ENCODE results near the gene RND1. TPM values are rescaled to one million over a fixed set of nuclear protein-coding genes. Genes with fewer than 3 reads are reported as not detected.
A peak's percentile ranks its signal among the peaks of the same experiment; 100 is the strongest.

RND1 gene
- total and polyA plus RNA-seq, 2 of the 13 experiments (the other 11 are each of a cell fraction or from before 2014, with no cell fraction given) = 1.8 to 1.9 TPM

DNA sequence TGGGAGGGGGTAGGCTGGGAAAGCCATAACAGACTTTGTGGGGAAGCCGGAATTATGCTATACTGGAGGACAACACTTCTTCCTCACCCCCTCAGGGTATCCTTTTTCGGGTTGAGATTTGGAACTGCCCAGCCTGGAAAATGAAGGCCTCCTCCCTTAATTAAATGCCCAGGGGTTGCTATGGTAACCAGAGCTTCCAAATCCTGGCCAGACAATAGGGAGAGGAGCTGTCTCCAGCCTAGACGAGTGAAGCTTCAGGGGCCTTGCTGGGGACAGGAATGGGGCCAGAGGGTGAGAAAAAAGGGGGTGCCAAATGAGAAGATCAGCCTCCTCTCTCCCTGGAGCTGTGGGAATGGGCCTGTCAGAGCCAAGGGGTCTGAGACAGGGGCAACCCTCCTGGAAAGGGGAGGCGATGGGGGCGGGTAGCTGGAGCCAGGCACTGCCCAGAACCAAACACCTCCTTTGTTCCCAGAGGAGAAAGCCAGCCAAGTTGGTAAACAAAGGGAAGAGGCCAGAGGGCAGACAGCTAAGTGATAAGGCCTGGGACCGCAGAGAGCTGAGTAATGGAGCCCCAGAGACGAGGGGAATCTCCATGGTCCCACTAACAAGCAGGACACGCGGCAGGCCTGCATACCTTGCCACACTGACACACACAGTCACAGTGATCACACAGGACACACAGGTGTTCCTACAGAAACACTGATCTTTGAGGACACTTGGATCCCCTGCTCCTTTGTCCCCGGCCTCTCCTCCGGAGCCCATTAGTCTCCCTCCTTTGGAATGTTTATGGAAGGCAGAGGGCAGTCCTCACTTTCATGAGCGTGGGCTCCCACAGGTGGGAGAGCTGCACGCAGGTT lies 17.9 kb upstream of the RND1 start (continued):
- TF ChIP-seq KDM5A (IDR thresholded peaks at IDR 0.05; ENCODE audit: borderline replicate concordance, low read length) = no peak
- TF ChIP-seq KLF9 (CRISPR knock-in tag; IDR thresholded peaks at IDR 0.05; ENCODE audit: low read depth) = no peak
- TF ChIP-seq SMAD3 (CRISPR knock-in tag; IDR thresholded peaks at IDR 0.05) = no peak
- peak; percentile 59; the same call in 1 of the 2 replicates for TF ChIP-seq PHF21A (CRISPR knock-in tag; IDR thresholded peaks at IDR 0.05)
- no peak for TF ChIP-seq SYNCRIP (IDR thresholded peaks at IDR 0.05; ENCODE audit: insufficient read depth, low read depth, low read length)
- TF ChIP-seq MXI1 (IDR thresholded peaks at IDR 0.05; ENCODE audit: borderline replicate concordance, low read depth, low read length) = no peak
- TF ChIP-seq PHB2 (IDR thresholded peaks at IDR 0.05; ENCODE audit: partially characterized antibody) = no peak
- TF ChIP-seq ARNT (IDR thresholded peaks at IDR 0.05) = no peak
- TF ChIP-seq MED8 (CRISPR knock-in tag; IDR thresholded peaks at IDR 0.05; ENCODE audit: insufficient replicate concordance) = no peak
- TF ChIP-seq ZNF234 (CRISPR knock-in tag; conservative IDR thresholded peaks at IDR 0.05) = no peak
- no peak; the same call in 1 of the 2 replicates for TF ChIP-seq NCOR1 (IDR thresholded peaks at IDR 0.05; ENCODE audit: borderline replicate concordance, low read length)
- TF ChIP-seq GZF1 (CRISPR knock-in tag; IDR thresholded peaks at IDR 0.05) = peak; percentile 31; the same call in 1 of the 2 replicates
- TF ChIP-seq NCOA2 (CRISPR knock-in tag; IDR thresholded peaks at IDR 0.05) = peak; percentile 53
- TF ChIP-seq CCDC6 (CRISPR knock-in tag; IDR thresholded peaks at IDR 0.05) = no peak
- TF ChIP-seq, protein P1, sequence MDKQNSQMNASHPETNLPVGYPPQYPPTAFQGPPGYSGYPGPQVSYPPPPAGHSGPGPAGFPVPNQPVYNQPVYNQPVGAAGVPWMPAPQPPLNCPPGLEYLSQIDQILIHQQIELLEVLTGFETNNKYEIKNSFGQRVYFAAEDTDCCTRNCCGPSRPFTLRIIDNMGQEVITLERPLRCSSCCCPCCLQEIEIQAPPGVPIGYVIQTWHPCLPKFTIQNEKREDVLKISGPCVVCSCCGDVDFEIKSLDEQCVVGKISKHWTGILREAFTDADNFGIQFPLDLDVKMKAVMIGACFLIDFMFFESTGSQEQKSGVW (CRISPR knock-in tag; IDR thresholded peaks at IDR 0.05; ENCODE audit: borderline replicate concordance) = no peak
- TF ChIP-seq, protein P2, sequence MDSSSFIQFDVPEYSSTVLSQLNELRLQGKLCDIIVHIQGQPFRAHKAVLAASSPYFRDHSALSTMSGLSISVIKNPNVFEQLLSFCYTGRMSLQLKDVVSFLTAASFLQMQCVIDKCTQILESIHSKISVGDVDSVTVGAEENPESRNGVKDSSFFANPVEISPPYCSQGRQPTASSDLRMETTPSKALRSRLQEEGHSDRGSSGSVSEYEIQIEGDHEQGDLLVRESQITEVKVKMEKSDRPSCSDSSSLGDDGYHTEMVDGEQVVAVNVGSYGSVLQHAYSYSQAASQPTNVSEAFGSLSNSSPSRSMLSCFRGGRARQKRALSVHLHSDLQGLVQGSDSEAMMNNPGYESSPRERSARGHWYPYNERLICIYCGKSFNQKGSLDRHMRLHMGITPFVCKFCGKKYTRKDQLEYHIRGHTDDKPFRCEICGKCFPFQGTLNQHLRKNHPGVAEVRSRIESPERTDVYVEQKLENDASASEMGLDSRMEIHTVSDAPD (CRISPR knock-in tag; IDR thresholded peaks at IDR 0.05) = 0 out of 2 replicates have a peak, but pooled peaks have one; percentile 20
- TF ChIP-seq RAD21 (CRISPR knock-in tag; IDR thresholded peaks at IDR 0.05) = no peak
- no peak for TF ChIP-seq ZNF766 (CRISPR knock-in tag; IDR thresholded peaks at IDR 0.05; ENCODE audit: borderline replicate concordance)
- no peak for TF ChIP-seq WIZ (CRISPR knock-in tag; IDR thresholded peaks at IDR 0.05)
- TF ChIP-seq MAFF (IDR thresholded peaks at IDR 0.05; ENCODE audit: low read depth, low read length) = no peak
- TF ChIP-seq, protein P3, sequence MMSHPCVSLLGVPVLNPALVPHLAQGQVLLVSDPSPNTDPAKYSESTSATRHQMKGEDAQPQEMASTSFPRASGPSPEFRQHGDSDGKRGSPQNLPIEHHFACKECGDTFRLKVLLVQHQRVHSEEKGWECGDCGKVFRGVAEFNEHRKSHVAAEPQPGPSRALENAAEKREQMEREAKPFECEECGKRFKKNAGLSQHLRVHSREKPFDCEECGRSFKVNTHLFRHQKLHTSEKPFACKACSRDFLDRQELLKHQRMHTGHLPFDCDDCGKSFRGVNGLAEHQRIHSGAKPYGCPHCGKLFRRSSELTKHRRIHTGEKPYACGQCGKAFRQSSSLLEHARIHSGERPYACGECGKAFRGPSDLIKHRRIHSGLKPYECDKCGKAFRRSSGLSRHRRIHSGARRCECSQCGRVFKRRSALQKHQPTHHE (CRISPR knock-in tag; IDR thresholded peaks at IDR 0.05; ENCODE audit: borderline replicate concordance) = no peak
- TF ChIP-seq, protein P4, sequence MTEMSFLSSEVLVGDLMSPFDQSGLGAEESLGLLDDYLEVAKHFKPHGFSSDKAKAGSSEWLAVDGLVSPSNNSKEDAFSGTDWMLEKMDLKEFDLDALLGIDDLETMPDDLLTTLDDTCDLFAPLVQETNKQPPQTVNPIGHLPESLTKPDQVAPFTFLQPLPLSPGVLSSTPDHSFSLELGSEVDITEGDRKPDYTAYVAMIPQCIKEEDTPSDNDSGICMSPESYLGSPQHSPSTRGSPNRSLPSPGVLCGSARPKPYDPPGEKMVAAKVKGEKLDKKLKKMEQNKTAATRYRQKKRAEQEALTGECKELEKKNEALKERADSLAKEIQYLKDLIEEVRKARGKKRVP (CRISPR knock-in tag; IDR thresholded peaks at IDR 0.05) = no peak
- TF ChIP-seq ZNF253 (CRISPR knock-in tag; IDR thresholded peaks at IDR 0.05; ENCODE audit: borderline replicate concordance) = no peak
- no peak for TF ChIP-seq NKX3-1 (CRISPR knock-in tag; IDR thresholded peaks at IDR 0.05)

All from HepG2 (cell line).